GM21367 (cell line): ENCODE measurements around the gene ARF3.

Experiments used
- ATAC-seq: cut with Tn5 transposase; IDR thresholded peaks from one replicate; pipeline ENCODE4 v1.9.1; 2021; ENCODE audit not compliant: unreplicated experiment

ARF3 gene

DNA sequence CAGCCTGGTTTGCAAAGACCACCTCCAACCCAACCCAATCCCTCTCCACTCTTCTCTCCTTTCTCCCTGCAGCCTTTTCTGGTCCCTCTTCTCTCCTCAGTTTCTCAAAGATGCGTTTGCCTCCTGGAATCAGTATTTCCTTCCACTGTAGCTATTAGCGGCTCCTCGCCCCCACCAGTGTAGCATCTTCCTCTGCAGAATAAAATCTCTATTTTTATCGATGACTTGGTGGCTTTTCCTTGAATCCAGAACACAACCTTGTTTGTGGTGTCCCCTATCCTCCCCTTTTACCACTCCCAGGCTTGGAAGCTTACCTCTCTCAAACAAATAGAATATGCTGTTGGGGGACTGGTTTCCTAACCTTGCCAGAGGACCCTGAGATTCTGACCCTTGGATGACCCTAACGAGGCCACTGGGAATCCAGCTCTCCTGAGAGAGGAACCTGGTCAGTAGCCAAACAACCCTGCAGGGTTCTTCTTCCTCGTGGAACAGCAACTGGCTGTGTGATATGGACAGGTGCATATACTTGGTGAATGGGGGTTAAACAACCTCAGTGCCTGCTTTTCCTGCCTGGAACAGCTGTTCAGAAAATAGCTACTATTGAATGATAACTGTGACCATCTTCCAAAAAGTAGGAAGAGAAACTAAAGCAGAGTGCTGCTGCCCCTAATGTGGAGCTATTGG lies 25.3 kb upstream of the ARF3 start:
- no peak for ATAC-seq

DNA sequence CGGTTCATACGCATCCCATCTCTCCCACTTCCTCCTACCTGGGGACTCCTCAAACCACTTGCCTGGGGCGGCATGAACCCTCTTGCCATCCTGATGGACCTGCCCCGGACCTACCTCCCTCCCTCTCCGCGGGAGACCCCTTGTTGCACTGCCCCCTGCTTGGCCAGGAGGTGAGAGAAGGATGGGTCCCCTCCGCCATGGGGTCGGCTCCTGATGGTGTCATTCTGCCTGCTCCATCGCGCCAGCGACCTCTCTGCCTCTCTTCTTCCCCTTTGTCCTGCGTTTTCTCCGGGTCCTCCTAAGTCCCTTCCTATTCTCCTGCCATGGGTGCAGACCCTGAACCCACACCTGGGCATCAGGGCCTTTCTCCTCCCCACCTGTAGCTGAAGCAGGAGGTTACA lies 24.5 kb upstream of the ARF3 start:
- no peak for ATAC-seq

GRCh38 chr12:48980953-48981756 lies 23.9 kb upstream of the ARF3 start:
- ATAC-seq = no peak

- no peak for ATAC-seq
These were observed 23.2 kb upstream of the ARF3 start for GRCh38 chr12:48980389-48980952.

DNA sequence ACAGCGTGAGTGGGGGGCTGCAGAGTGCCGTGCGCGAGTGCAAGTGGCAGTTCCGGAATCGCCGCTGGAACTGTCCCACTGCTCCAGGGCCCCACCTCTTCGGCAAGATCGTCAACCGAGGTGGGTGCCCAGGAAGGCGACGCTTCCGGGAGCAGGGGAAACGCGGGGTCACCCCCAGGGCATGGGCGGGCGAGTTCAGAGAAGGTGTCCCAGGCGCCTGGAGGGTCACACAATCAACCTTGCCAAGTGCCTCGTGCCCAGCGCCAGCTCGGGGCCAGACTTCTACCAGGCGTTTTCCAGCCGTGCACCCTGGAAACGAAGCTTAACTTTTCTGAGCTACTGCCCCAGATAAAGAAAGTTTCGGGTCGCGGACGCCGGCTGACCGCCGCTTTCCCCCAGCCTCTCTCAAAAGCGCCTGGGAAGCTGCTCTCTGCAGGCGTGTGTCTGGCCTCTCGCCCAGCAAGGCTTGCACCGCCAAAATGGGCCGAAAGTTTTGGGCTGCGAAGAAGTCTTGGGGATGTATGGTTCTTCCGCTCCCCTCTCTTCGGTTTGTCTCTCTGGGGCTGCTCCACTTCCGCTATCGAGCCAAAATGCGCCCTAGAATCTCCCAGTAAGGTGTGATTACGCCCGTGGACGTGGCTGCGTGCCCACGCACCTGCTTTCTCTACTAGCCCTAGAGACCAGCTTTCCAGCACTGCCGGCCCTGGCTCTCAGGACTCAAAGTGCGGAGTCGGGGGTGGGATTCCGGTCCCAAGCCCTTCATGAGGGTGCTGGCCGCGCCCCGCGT lies 22.5 kb upstream of the ARF3 start:
- no peak for ATAC-seq

DNA sequence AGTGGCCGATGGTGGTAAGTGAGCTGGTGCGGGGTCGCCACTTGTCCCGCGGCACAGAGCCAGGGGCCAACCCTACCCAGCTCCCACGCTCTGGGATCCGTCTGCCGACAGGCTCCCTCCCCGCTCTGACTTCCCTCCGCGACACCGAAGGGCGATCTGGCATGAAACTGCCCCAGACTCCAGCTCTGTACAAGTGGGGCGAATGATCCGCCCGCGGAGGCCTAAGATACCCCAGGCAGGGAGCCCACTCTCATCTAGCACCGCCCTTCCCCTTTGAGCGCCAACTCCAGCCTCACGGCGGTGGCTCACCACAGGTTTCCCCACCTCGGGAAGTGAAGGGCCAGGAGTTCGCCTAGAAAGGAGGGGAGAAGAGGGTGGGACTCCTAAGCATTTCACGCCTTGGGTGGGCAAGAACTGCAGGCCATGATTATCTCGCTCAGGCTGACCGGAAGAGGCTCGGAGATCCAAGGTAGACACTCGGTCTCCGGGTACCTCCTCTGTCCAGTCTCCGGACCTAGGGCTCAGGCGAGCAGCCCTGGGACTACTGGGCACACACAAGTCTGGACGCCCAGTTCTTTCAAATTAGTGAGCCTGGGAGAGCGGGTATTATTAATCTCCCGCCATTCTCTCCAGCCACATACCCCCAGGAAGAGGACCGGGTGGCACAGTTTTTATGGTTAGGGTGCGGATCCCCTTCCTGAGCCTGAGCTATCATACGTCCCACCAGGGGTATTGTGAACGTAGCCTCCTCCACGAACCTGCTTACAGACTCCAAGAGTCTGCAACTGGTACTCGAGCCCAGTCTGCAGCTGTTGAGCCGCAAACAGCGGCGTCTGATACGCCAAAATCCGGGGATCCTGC lies 21.7 kb upstream of the ARF3 start:
- no peak for ATAC-seq

- ATAC-seq = no peak
These were observed 21.0 kb upstream of the ARF3 start, which contains the start of gene WNT1 for GRCh38 chr12:48978291-48978740. WNT1 (plus strand) TSS chr12:48978322; CDS start chr12:48978651, 329 bp downstream.

GRCh38 chr12:48977290-48978281 lies 20.3 kb upstream of the ARF3 start:
- no peak for ATAC-seq

- ATAC-seq = no peak
These were observed 16.8 kb upstream of the ARF3 start for GRCh38 chr12:48973941-48974673.

- no peak for ATAC-seq
These were observed 16.2 kb upstream of the ARF3 start for GRCh38 chr12:48973531-48973930.

DNA sequence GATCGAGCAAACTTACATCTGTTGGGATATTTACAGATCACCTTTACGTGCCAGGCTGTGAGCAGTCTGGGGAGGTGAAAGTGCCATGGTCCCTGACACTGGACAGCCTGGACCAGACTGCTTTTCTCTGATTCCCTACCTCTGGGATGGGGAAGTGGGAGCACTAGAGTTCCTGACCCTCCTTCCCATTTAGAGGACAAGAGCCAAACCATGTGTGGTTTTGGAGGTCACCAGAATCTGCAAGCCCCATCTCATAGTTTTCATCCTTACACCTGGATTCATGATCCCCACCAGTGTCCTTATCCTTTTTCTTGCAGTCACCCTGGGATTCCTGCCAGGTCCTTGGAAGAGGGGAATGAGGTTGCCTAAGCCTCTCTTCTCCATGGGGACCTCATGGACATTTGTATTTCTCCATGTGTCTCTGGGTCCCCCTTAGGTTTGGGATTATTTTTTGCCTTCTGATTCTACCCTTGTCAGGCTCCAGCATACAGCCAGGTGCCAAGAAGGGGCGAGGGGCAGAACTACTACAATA lies 15.7 kb upstream of the ARF3 start:
- no peak for ATAC-seq

DNA sequence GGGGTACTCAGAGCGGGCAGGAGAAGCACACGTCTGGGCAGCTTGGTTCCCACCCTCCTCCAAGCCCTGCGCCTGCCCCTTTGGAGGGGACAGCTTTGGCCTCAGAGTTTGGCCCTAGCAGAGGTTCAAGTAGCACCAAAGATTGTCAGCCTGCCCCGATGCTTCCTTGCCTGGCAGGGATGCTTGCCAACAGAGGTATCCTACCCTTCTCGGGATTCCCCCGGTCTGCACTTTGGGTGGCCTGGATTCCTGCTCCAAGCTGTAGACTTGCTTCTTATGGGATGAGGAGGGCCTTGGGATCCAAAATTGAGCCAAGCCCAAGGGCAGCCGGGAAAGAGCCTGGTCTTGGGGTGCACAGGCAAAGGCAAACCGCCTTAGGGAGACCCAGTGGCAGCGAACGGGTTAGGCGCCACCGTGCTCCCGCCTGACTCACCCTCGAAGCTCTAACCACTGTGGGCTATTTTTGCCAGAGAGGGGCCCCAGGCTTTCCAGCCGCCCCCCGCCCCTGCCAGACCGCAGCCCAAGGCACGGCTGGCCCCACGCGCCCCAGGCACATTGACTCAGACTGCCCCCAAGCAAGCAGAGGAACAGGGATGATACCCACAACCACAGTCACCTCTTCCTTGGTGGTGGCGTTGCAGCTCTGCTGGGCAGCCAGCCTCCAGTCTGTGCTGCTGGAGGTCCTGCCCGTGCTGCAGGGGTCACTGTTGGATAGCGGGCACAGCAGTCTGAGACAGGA lies 15.1 kb upstream of the ARF3 start:
- no peak for ATAC-seq

GRCh38 chr12:48970702-48971334 lies 13.5 kb upstream of the ARF3 start:
- ATAC-seq = no peak

DNA sequence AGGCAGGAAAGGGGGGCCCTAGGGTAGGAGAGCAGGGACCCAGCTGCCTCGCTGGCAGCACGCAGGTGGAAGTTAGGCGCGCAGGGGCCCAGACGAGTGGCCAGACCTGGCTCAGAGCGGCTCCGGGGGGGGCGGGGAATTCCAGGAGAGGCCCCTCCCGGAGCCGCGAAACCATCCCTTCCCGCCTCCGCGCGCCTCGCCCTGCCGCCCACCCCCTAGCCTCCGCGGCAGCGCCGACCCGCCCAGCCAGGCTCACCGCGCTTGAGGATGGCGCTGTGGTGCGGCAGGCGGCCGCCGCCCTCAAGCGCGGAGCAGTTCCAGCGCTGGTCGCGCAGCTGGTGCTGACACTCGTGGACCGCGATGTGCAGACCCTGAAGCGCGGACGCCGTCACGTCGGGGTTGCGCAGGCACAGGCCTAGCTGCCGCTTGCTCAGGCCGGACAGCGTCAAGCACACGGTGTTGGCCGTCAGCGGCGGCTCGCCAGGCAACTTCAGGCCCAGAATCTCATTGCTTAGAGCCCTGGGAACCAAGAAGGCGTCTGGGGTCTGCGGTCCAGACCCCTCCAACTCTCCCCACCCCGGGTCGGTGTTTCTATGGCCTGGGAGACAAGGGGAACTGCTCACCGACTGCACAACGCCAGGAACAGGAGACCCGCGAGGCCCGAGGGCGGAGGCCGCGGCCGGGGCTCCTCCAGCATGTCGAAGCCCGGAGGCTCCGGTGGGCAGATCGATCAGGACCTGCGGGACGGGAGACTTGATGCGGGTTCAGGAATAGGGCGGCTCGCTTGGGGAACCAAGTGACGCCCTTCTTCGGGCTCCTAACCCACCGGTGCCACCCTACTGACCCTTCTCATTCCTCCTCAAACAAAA lies 12.8 kb upstream of the ARF3 start:
- ATAC-seq = no peak

- no peak for ATAC-seq
These were observed 12.0 kb upstream of the ARF3 start for GRCh38 chr12:48969160-48969771.

GRCh38 chr12:48968467-48968866 lies 11.2 kb upstream of the ARF3 start:
- ATAC-seq = no peak
